ENCODE data around the gene TEAD1. TPM values are rescaled to one million over a fixed set of nuclear protein-coding genes. Genes with fewer than 3 reads are reported as not detected.

The TEAD1 gene
- total and polyA plus RNA-seq, 9 of the 15 experiments (the other 6 are each of a cell fraction or from before 2014, with no cell fraction given) = 1.7 to 17.7 (median 10.8) TPM

DNA sequence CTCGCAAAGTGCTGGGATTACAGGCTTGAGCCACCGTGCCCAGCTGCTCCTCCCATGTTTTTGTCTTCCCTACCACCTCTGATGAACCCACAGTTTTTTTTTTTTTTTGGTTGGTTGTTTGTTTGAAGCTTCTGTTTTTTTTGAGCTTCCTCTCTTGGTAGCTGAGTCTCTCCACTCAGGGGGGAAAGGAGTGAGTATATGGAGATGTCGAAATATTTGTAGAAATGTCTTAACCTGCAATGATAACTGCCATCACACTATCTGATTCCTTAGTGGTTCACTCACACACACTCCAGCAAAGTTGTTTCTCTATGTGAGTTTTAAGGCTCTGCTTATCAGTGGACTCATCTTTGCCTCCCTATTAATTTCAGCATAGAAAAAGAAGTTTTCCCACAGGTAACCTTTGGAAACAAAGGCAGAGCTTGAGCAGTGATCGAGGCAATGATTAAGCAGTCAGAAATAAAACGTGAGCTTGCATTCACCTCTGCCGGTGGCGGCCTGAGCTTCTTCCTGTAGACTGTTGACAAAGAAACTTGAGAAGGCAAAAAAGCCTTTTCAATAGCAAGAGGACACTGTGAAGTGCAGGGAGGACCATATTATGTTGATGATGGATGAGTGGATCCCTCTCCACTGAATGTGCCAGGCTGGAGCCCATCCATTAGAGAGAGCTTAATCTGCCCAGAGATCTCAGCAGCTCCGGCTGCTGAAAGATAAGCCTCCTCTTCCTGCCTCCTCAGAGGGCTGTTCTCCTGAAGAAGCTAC, 305.9 kb downstream of the TEAD1 start:
- Histone ChIP-seq H2AFZ (ENCODE audit: low read depth, low read length) (no peak overlapping the region), H3K79me2 (ENCODE audit: control insufficient read depth, insufficient read depth, low read length) (peaks cover 78% of the 10 kb centered on the region), H3K9me3 (replicated peaks; ENCODE audit: control insufficient read depth, insufficient read depth, low read depth, low read length) (no peaks in the 10 kb centered on the region), H3K4me1 (replicated peaks in 1 of 2; ENCODE audit: control insufficient read depth in 2 of 2, insufficient read depth in 2 of 2, low read length in 2 of 2) (peaks cover 5 to 14% of the 10 kb centered on the region in 2 experiments; a peak in 3 of 5 replicates), H3K27ac (ENCODE audit: extremely low read depth, low read depth, low read length) (no peak overlapping the region), H3K36me3 (ENCODE audit: control insufficient read depth, insufficient read depth, low read length) (peaks cover 87% of the 10 kb centered on the region), H3K27me3 (ENCODE audit: control insufficient read depth in 2 of 2, insufficient read depth in 2 of 2, low read length in 2 of 2) (no peaks in the 10 kb centered on the region), H3K4me3 (no peak overlapping the region), H3K9ac (ENCODE audit: insufficient read depth in 1 of 2, low read depth in 2 of 2, low read length in 2 of 2) (no peak overlapping the region), H4K20me1 (replicated peaks; ENCODE audit: control insufficient read depth, insufficient read depth, low read length) (peaks cover 39% of the 10 kb centered on the region; the same call in 1 of the 2 replicates), H3K9me1 (ENCODE audit: control insufficient read depth, insufficient read depth, low read length) (peaks cover 2% of the 10 kb centered on the region), H3K4me2 (ENCODE audit: insufficient read depth, low read length) (no peak overlapping the region)
- in situ Hi-C loops (cut with MboI) = no loop called here
- TF ChIP-seq, protein P1, sequence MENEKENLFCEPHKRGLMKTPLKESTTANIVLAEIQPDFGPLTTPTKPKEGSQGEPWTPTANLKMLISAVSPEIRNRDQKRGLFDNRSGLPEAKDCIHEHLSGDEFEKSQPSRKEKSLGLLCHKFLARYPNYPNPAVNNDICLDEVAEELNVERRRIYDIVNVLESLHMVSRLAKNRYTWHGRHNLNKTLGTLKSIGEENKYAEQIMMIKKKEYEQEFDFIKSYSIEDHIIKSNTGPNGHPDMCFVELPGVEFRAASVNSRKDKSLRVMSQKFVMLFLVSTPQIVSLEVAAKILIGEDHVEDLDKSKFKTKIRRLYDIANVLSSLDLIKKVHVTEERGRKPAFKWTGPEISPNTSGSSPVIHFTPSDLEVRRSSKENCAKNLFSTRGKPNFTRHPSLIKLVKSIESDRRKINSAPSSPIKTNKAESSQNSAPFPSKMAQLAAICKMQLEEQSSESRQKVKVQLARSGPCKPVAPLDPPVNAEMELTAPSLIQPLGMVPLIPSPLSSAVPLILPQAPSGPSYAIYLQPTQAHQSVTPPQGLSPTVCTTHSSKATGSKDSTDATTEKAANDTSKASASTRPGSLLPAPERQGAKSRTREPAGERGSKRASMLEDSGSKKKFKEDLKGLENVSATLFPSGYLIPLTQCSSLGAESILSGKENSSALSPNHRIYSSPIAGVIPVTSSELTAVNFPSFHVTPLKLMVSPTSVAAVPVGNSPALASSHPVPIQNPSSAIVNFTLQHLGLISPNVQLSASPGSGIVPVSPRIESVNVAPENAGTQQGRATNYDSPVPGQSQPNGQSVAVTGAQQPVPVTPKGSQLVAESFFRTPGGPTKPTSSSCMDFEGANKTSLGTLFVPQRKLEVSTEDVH (IDR thresholded peaks at IDR 0.05; ENCODE audit: low read depth, partially characterized antibody) = peak; percentile 32
- TF ChIP-seq, protein P2, sequence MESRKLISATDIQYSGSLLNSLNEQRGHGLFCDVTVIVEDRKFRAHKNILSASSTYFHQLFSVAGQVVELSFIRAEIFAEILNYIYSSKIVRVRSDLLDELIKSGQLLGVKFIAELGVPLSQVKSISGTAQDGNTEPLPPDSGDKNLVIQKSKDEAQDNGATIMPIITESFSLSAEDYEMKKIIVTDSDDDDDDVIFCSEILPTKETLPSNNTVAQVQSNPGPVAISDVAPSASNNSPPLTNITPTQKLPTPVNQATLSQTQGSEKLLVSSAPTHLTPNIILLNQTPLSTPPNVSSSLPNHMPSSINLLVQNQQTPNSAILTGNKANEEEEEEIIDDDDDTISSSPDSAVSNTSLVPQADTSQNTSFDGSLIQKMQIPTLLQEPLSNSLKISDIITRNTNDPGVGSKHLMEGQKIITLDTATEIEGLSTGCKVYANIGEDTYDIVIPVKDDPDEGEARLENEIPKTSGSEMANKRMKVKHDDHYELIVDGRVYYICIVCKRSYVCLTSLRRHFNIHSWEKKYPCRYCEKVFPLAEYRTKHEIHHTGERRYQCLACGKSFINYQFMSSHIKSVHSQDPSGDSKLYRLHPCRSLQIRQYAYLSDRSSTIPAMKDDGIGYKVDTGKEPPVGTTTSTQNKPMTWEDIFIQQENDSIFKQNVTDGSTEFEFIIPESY (CRISPR knock-in tag; IDR thresholded peaks at IDR 0.05) = 0 out of 2 replicates have a peak, but pooled peaks have one; percentile 51
- TF ChIP-seq, protein P3, sequence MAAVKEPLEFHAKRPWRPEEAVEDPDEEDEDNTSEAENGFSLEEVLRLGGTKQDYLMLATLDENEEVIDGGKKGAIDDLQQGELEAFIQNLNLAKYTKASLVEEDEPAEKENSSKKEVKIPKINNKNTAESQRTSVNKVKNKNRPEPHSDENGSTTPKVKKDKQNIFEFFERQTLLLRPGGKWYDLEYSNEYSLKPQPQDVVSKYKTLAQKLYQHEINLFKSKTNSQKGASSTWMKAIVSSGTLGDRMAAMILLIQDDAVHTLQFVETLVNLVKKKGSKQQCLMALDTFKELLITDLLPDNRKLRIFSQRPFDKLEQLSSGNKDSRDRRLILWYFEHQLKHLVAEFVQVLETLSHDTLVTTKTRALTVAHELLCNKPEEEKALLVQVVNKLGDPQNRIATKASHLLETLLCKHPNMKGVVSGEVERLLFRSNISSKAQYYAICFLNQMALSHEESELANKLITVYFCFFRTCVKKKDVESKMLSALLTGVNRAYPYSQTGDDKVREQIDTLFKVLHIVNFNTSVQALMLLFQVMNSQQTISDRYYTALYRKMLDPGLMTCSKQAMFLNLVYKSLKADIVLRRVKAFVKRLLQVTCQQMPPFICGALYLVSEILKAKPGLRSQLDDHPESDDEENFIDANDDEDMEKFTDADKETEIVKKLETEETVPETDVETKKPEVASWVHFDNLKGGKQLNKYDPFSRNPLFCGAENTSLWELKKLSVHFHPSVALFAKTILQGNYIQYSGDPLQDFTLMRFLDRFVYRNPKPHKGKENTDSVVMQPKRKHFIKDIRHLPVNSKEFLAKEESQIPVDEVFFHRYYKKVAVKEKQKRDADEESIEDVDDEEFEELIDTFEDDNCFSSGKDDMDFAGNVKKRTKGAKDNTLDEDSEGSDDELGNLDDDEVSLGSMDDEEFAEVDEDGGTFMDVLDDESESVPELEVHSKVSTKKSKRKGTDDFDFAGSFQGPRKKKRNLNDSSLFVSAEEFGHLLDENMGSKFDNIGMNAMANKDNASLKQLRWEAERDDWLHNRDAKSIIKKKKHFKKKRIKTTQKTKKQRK (IDR thresholded peaks at IDR 0.05; ENCODE audit: borderline replicate concordance, low read depth, low read length) = no peak
- TF ChIP-seq POLR2A (conservative IDR thresholded peaks at IDR 0.05) = 0 out of 2 replicates have a peak, but pooled peaks have one; percentile 48
- TF ChIP-seq RBM25 (IDR thresholded peaks at IDR 0.05; ENCODE audit: low read depth, low read length, severe bottlenecking) = no peak
- TF ChIP-seq ZNF263 (CRISPR knock-in tag; IDR thresholded peaks at IDR 0.05; ENCODE audit: borderline replicate concordance) = peak; percentile 42; the same call in 1 of the 2 replicates
- peak; percentile 67 for TF ChIP-seq CEBPB (tag; IDR thresholded peaks at IDR 0.05)
- TF ChIP-seq POLR2AphosphoS5 (IDR thresholded peaks at IDR 0.05; ENCODE audit: control insufficient read depth, insufficient read depth, low read depth, low read length) = peak; percentile 8; the same call in 1 of the 2 replicates
- no peak for TF ChIP-seq FOXM1 (IDR thresholded peaks at IDR 0.05; ENCODE audit: low read depth)
- no peak for TF ChIP-seq FOXM1 (CRISPR knock-in tag; IDR thresholded peaks at IDR 0.05; ENCODE audit: low read depth)
- no peak for DNase-seq (ENCODE audit: extremely low read depth in 1 of 4, low spot score in 3 of 4)
- intact Hi-C loops (cut with micrococcal nuclease) = no loop called here
- 0 out of 3 replicates have a peak, but pooled peaks have one; percentile 13 for ATAC-seq
- no peak for FAIRE-seq
- 59% methylated on average over 8 of the region's 8 CpGs for WGBS (ENCODE audit: insufficient coverage, low coverage, missing lambda C conversion rate)
- TSS peak; percentile 1 for BruUV-seq (replicated peaks)
- ChIA-PET CTCF (ENCODE audit: low intra/inter-chr PET ratio) (no interaction called here), POLR2A (interaction anchor here (0.7 to 2.3 kb wide), 7 partner anchors 9 to 160 kb away, joined by 3 to 9 read pairs (median 3); no protein-coding TSS in a partner anchor)
